ENCODE measurements around the gene LRRC32. TPM values are rescaled to one million over a fixed set of nuclear protein-coding genes. Genes with fewer than 3 reads are reported as not detected.

Gene LRRC32
- total and polyA plus RNA-seq, 2 donors (not counting 1 experiment from before 2014, with no cell fraction given): 19.2 to 103 TPM

DNA sequence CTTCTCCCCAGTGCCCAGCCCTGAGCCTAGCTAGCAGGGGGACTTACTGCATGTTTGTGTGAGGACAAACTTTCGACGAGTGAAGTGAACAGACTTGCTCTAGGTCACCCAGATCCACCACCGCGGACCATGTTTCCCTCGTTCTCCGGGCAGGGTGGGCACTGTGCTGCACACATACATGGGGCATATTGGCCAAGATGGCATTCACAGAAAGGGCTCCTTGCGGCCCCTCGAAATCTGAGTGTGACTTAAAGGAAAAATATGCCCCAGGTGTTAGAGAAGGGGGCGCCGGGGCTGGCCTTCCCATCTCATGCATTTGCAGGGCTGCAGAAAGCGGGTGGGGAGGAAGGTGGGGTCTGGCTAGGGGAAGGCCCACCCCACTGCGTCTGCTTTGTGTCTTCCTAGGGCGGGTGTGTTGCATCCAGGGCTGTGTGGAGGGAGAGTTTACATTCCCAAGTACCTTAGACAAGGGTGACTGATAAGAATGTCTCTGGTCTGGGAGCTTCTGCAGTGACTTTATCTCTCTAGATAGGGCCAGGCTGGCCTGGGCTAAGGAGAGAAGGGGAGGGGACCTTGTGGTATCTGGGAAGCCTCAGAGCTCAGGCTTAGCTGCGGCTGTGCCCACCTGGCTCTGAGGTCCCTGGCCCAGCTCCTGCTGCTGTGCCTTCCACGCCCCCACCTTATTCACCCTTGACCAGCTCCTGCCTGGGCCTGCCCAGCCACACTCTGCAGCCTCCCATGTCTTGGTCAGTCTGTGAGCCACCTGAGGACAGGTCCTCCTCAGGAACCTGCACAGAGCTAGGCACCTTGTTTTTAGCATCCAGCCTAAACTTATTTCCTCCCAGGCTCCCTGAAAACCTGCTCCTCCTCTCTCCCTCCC is 45.8 kb downstream of the LRRC32 start:
- Histone ChIP-seq H3K79me2 (ENCODE audit: control insufficient read depth, insufficient read depth, low read length) (no peaks in the 10 kb centered on the region), H3K27ac (ENCODE audit: insufficient read depth, low read length) (no peak overlapping the region), H3K4me1 (ENCODE audit: control insufficient read depth, extremely low read depth, insufficient read depth, low read length) (peaks cover 24% of the 10 kb centered on the region), H3K36me3 (ENCODE audit: control insufficient read depth, insufficient read depth, low read length) (no peaks in the 10 kb centered on the region), H3K4me3 (replicated peaks in 1 of 4; ENCODE audit: control extremely low read depth in 1 of 4, insufficient read depth in 1 of 4, low read depth in 3 of 4, low read length in 4 of 4) (no peak overlapping the region), H4K20me1 (ENCODE audit: control insufficient read depth, extremely low read depth, insufficient read depth, low read length) (no peaks in the 10 kb centered on the region), H3K4me2 (ENCODE audit: extremely low read depth, insufficient read depth, low read length) (no peak overlapping the region), H3K9ac (ENCODE audit: insufficient read depth, low read length) (no peak overlapping the region), H3K27me3 (ENCODE audit: control insufficient read depth, insufficient read depth, low read length) (no peaks in the 10 kb centered on the region), H3K9me3 (ENCODE audit: control insufficient read depth, insufficient read depth, low read depth, low read length) (no peaks in the 10 kb centered on the region), H2AFZ (ENCODE audit: low read length) (no peak overlapping the region)
- no peak for DNase-seq (ENCODE audit: low read depth in 2 of 2)
- no peak for TF ChIP-seq EZH2 (IDR thresholded peaks at IDR 0.05; ENCODE audit: low read length, missing control alignments)
- TF ChIP-seq, protein P1, sequence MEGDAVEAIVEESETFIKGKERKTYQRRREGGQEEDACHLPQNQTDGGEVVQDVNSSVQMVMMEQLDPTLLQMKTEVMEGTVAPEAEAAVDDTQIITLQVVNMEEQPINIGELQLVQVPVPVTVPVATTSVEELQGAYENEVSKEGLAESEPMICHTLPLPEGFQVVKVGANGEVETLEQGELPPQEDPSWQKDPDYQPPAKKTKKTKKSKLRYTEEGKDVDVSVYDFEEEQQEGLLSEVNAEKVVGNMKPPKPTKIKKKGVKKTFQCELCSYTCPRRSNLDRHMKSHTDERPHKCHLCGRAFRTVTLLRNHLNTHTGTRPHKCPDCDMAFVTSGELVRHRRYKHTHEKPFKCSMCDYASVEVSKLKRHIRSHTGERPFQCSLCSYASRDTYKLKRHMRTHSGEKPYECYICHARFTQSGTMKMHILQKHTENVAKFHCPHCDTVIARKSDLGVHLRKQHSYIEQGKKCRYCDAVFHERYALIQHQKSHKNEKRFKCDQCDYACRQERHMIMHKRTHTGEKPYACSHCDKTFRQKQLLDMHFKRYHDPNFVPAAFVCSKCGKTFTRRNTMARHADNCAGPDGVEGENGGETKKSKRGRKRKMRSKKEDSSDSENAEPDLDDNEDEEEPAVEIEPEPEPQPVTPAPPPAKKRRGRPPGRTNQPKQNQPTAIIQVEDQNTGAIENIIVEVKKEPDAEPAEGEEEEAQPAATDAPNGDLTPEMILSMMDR (conservative IDR thresholded peaks at IDR 0.05 in 1 of 2, IDR thresholded peaks at IDR 0.05 in 1 of 2; ENCODE audit: low read depth in 1 of 2, low read length in 2 of 2): no peak

DNA sequence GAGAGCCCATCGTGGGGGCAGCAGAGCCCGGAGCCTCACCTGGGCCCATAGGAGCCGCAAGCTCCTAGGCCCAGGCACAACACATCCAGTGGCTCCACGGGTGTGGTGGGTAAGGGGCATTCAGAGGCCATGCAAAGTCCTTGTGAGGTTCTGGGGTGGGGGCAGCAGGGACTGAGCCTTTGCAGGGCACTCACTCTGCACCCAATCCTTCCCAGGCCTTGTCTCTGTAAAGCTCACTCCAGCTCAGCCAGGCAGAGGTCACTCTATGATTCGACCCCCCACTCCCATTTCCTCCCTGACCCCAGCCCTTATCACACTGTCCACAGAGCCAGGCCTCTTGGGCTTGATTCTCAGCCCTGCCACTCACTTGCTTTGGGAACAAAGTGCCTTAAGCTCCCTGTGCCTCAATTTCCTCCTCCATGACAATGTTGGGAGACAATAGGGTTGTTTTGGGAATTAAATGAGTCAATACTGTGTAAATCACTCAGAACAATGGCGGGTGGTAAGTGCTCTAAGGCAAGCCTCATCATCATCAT is 46.6 kb downstream of the LRRC32 start:
- no peak for TF ChIP-seq EZH2 (IDR thresholded peaks at IDR 0.05; ENCODE audit: low read length, missing control alignments)
- TF ChIP-seq, protein P1 (conservative IDR thresholded peaks at IDR 0.05 in 1 of 2, IDR thresholded peaks at IDR 0.05 in 1 of 2; ENCODE audit: low read depth in 1 of 2, low read length in 2 of 2): no peak
- Histone ChIP-seq H3K27me3 (ENCODE audit: control insufficient read depth, insufficient read depth, low read length) (no peaks in the 10 kb centered on the region), H4K20me1 (ENCODE audit: control insufficient read depth, extremely low read depth, insufficient read depth, low read length) (no peaks in the 10 kb centered on the region), H3K79me2 (ENCODE audit: control insufficient read depth, insufficient read depth, low read length) (no peaks in the 10 kb centered on the region), H3K9me3 (ENCODE audit: control insufficient read depth, insufficient read depth, low read depth, low read length) (no peaks in the 10 kb centered on the region), H3K27ac (ENCODE audit: insufficient read depth, low read length) (peak overlapping the region; percentile 12), H3K36me3 (ENCODE audit: control insufficient read depth, insufficient read depth, low read length) (no peaks in the 10 kb centered on the region), H3K4me1 (ENCODE audit: control insufficient read depth, extremely low read depth, insufficient read depth, low read length) (peaks cover 17% of the 10 kb centered on the region), H2AFZ (ENCODE audit: low read length) (no peak overlapping the region), H3K9ac (ENCODE audit: insufficient read depth, low read length) (no peak overlapping the region), H3K4me2 (ENCODE audit: extremely low read depth, insufficient read depth, low read length) (no peak overlapping the region), H3K4me3 (replicated peaks in 1 of 4; ENCODE audit: control extremely low read depth in 1 of 4, insufficient read depth in 1 of 4, low read depth in 3 of 4, low read length in 4 of 4) (no peak overlapping the region)
- DNase-seq (ENCODE audit: low read depth in 2 of 2): no peak

GRCh38 chr11:76623171-76623883 is 47.2 kb downstream of the LRRC32 start:
- no peaks in the 10 kb centered on the region for H3K36me3 ChIP-seq (ENCODE audit: control insufficient read depth, insufficient read depth, low read length)
- peak overlapping the region; percentile 28 for H2AFZ ChIP-seq (ENCODE audit: low read length)
- H3K4me1 ChIP-seq (ENCODE audit: control insufficient read depth, extremely low read depth, insufficient read depth, low read length): peaks cover 17% of the 10 kb centered on the region
- TF ChIP-seq, protein P1 (conservative IDR thresholded peaks at IDR 0.05 in 1 of 2, IDR thresholded peaks at IDR 0.05 in 1 of 2; ENCODE audit: low read depth in 1 of 2, low read length in 2 of 2): no peak
- TF ChIP-seq EZH2 (IDR thresholded peaks at IDR 0.05; ENCODE audit: low read length, missing control alignments): no peak
- H3K27me3 ChIP-seq (ENCODE audit: control insufficient read depth, insufficient read depth, low read length): no peaks in the 10 kb centered on the region
- H3K79me2 ChIP-seq (ENCODE audit: control insufficient read depth, insufficient read depth, low read length): no peaks in the 10 kb centered on the region
- H3K4me2 ChIP-seq (ENCODE audit: extremely low read depth, insufficient read depth, low read length): no peak overlapping the region
- H3K9me3 ChIP-seq (ENCODE audit: control insufficient read depth, insufficient read depth, low read depth, low read length): no peaks in the 10 kb centered on the region
- H3K4me3 ChIP-seq (replicated peaks in 1 of 4; ENCODE audit: control extremely low read depth in 1 of 4, insufficient read depth in 1 of 4, low read depth in 3 of 4, low read length in 4 of 4): no peak overlapping the region
- H4K20me1 ChIP-seq (ENCODE audit: control insufficient read depth, extremely low read depth, insufficient read depth, low read length): no peaks in the 10 kb centered on the region
- no peak overlapping the region for H3K9ac ChIP-seq (ENCODE audit: insufficient read depth, low read length)
- H3K27ac ChIP-seq (ENCODE audit: insufficient read depth, low read length): peak overlapping the region; percentile 12
- DNase-seq (ENCODE audit: low read depth in 2 of 2): peak; percentile 56 to 81
